HFFc6 (cell line): Measurements from ENCODE around the gene CLDN16. TPM values are rescaled to one million over a fixed set of nuclear protein-coding genes. Genes with fewer than 3 reads are reported as not detected.

Source experiments
- DNase-seq: peaks from one replicate; pipeline ENCODE4 v3.0.0-alpha.2; 2018
- H3K27ac Mint-ChIP-seq: 2 replicates; pipeline ENCODE4 v1.8.0; 2020; ENCODE audit warnings: mild to moderate bottlenecking, mixed read lengths
- H3K27me3 Mint-ChIP-seq: 2 replicates; pipeline ENCODE4 v1.8.0; 2021; ENCODE audit warnings: mild to moderate bottlenecking, moderate library complexity, mixed read lengths; ENCODE audit not compliant: insufficient read depth
- H3K36me3 Mint-ChIP-seq: 2 replicates; pipeline ENCODE4 v1.8.0; 2021; ENCODE audit warnings: low read depth, mixed read lengths
- H3K4me1 Mint-ChIP-seq: 2 replicates; pipeline ENCODE4 v1.8.0; 2020; ENCODE audit warnings: low read depth, mixed read lengths
- H3K4me3 Mint-ChIP-seq: 2 replicates; pipeline ENCODE4 v1.8.0; 2020; ENCODE audit warnings: mild to moderate bottlenecking, moderate library complexity, mixed read lengths
- H3K9me3 Mint-ChIP-seq: 2 replicates; pipeline ENCODE4 v1.8.0; 2020; ENCODE audit warnings: mild to moderate bottlenecking, mixed read lengths
- CTCF ChIP-seq: fragments of 200-600 bp; sonication (generic); IDR thresholded peaks from 2 replicates; pipeline ENCODE4 v1.5.0; 2021; ENCODE audit warnings: antibody characterized with exemption, mild to moderate bottlenecking
- total RNA-seq, 6 experiments: library from RNA; stranded (reverse); fragmentation: NEBNext Ultra II Directional; extraction: Animal tissue kit (Norgen Biotek cat#: 25700); gene quantifications; 2 replicates in 1 of 6; 3 replicates in 5 of 6; pipeline ENCODE4 v1.2.3, GENCODE V29; 2021

CLDN16 gene
- total RNA-seq, 6 experiments from 2014 or later: 0.05 to 0.07 TPM; not detected in 4

- Mint-ChIP-seq H3K36me3 (no peaks in the 10 kb centered on the region), H3K4me3 (no peak overlapping the region), H3K27ac (no peak overlapping the region), H3K9me3 (no peaks in the 10 kb centered on the region), H3K4me1 (peaks cover 6% of the 10 kb centered on the region; the same call in 1 of the 2 replicates), H3K27me3 (no peaks in the 10 kb centered on the region)
- TF ChIP-seq CTCF: no peak
- DNase-seq: no peak
Measured at GRCh38 chr3:190357468-190357867, 30.5 kb upstream of the CLDN16 start.

- Mint-ChIP-seq H3K9me3 (no peaks in the 10 kb centered on the region), H3K27ac (no peak overlapping the region), H3K27me3 (no peaks in the 10 kb centered on the region), H3K36me3 (no peaks in the 10 kb centered on the region), H3K4me1 (peaks cover 6% of the 10 kb centered on the region; the same call in 1 of the 2 replicates), H3K4me3 (no peak overlapping the region)
- no peak for DNase-seq
- TF ChIP-seq CTCF: no peak
Measured at GRCh38 chr3:190359813-190360212, 28.1 kb upstream of the CLDN16 start.

DNA sequence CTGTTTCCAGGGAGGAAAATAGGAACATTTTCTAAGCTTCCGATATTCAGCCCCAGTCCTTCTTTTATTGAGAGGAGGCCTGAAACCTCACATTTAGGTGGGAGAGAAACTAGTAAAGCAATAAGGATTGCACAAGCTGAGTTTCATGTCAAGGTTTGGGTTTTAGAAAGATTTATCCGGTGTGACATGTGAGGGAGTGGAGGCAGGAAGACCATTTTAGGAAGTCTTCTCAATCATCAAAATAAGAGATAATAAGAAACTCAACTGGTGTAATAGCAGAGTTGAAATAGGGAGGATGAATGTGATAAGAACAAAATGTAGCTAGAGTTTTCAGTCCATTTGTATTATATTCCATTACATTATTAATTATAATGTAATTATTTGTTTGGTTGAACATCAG, 27.7 kb upstream of the CLDN16 start:
- H3K27ac Mint-ChIP-seq: no peak overlapping the region
- H3K27me3 Mint-ChIP-seq: no peaks in the 10 kb centered on the region
- no peaks in the 10 kb centered on the region for H3K9me3 Mint-ChIP-seq
- no peaks in the 10 kb centered on the region for H3K36me3 Mint-ChIP-seq
- H3K4me3 Mint-ChIP-seq: no peak overlapping the region
- peaks cover 6% of the 10 kb centered on the region; the same call in 1 of the 2 replicates for H3K4me1 Mint-ChIP-seq
- no peak for DNase-seq
- no peak for TF ChIP-seq CTCF

DNA sequence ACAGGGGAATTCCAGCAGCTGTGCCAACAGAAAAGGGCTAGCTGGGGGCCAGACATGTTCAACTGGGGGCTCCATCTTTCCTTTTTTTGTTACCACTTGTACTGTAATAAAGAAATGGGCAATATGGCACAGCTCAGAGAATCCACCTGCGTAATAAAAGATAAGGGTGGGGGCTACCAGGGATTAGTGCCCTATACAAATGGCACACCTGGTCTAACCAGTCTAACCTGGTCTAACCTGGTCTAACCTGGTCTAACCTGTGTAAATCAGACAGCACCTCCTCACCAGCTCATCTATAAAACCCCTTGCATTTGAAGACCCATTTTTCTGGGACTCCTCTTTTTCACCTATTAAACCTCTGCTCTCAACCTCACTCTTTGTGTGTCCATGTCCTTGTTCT, 26.2 kb upstream of the CLDN16 start:
- no peaks in the 10 kb centered on the region for H3K36me3 Mint-ChIP-seq
- no peaks in the 10 kb centered on the region for H3K9me3 Mint-ChIP-seq
- no peak for DNase-seq
- H3K27me3 Mint-ChIP-seq: no peaks in the 10 kb centered on the region
- TF ChIP-seq CTCF: no peak
- H3K27ac Mint-ChIP-seq: no peak overlapping the region
- no peak overlapping the region for H3K4me3 Mint-ChIP-seq
- peaks cover 13% of the 10 kb centered on the region for H3K4me1 Mint-ChIP-seq

DNA sequence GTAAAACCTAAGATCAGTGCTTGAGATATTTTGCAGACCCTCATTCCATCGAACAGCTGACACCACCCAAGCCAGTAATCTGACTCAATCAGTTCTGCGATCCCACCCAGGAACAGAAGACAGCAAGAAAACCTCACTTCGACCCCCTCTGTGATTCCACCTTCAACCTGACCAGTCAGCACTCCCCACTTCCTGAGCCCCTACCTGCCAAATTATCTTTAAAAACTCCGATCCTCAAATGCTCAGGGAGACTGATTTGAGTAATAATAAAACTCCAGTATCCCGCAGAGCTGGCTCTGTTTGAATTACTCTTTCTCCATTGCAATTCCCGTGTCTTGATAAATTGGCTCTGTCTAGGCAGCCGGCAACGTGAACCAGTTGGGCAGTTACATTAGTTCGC, 25.7 kb upstream of the CLDN16 start:
- Mint-ChIP-seq H3K27me3 (no peaks in the 10 kb centered on the region), H3K27ac (no peak overlapping the region), H3K4me1 (peaks cover 12% of the 10 kb centered on the region), H3K9me3 (no peaks in the 10 kb centered on the region), H3K4me3 (no peak overlapping the region), H3K36me3 (no peaks in the 10 kb centered on the region)
- no peak for DNase-seq
- no peak for TF ChIP-seq CTCF

- no peak overlapping the region for H3K4me3 Mint-ChIP-seq
- no peak overlapping the region for H3K27ac Mint-ChIP-seq
- no peak for DNase-seq
Measured at GRCh38 chr3:190366133-190366532, 21.8 kb upstream of the CLDN16 start.

More at GRCh38 chr3:190366133-190366532, 21.8 kb upstream of the CLDN16 start:
- H3K9me3 Mint-ChIP-seq: no peaks in the 10 kb centered on the region
- peaks cover 7% of the 10 kb centered on the region for H3K4me1 Mint-ChIP-seq
- H3K27me3 Mint-ChIP-seq: no peaks in the 10 kb centered on the region
- no peaks in the 10 kb centered on the region for H3K36me3 Mint-ChIP-seq
- no peak for TF ChIP-seq CTCF
